GM12878 (cell line): ENCODE results near the gene SARS2. TPM values are rescaled to one million over a fixed set of nuclear protein-coding genes. Genes with fewer than 3 reads are reported as not detected.

Source experiments
- ASH2L ChIP-seq: fragments of 300-600, 200-600 bp; sonication (generic); IDR thresholded peaks from 2 replicates; pipeline ENCODE4 v1.6.1; 2017; ENCODE audit warnings: low read depth, mild to moderate bottlenecking, borderline replicate concordance
- E2F8 ChIP-seq: fragments of 450-650 bp; IDR thresholded peaks from 2 replicates; pipeline ENCODE4 v1.6.1; 2018; ENCODE audit warnings: mild to moderate bottlenecking, low read depth, moderate library complexity; ENCODE audit not compliant: partially characterized antibody
- ESRRA ChIP-seq: IDR thresholded peaks from 2 replicates; pipeline ENCODE4 v1.6.1; 2012; ENCODE audit warnings: mild to moderate bottlenecking, low read length, improper control_type of control experiment
- IRF4 ChIP-seq: IDR thresholded peaks from 2 replicates; pipeline ENCODE4 v1.6.1; 2011; ENCODE audit warnings: low read depth, low read length
- MEF2A ChIP-seq: IDR thresholded peaks from 2 replicates; pipeline ENCODE4 v1.6.1; 2011; ENCODE audit warnings: low read depth, mild to moderate bottlenecking, low read length, moderate library complexity; ENCODE audit not compliant: insufficient read depth
- NBN ChIP-seq: fragments of 450-650 bp; IDR thresholded peaks from 2 replicates; pipeline ENCODE4 v1.6.1; 2016
- PKNOX1 ChIP-seq: fragments of 450-650 bp; IDR thresholded peaks from 2 replicates; pipeline ENCODE4 v1.6.1; 2016; ENCODE audit warnings: mild to moderate bottlenecking
- PML ChIP-seq: IDR thresholded peaks from 2 replicates; pipeline ENCODE4 v1.6.1; 2012; ENCODE audit warnings: low read length, inconsistent platforms
- POLR2A ChIP-seq: IDR thresholded peaks from 2 replicates; pipeline ENCODE4 v1.6.1; 2011; ENCODE audit warnings: low read depth, mild to moderate bottlenecking, low read length
- RFX5 ChIP-seq: IDR thresholded peaks from 2 replicates; pipeline ENCODE4 v1.6.1; 2011; ENCODE audit warnings: low read depth, low read length, improper control_type of control experiment
- SREBF1 ChIP-seq: IDR thresholded peaks from 2 replicates; pipeline ENCODE4 v1.6.1; 2012; ENCODE audit warnings: mild to moderate bottlenecking, low read length
- SUPT20H ChIP-seq: IDR thresholded peaks from 2 replicates; pipeline ENCODE4 v1.6.1; 2011; ENCODE audit warnings: low read depth, mild to moderate bottlenecking, low read length, moderate library complexity, borderline replicate concordance; ENCODE audit not compliant: control insufficient read depth
- ZNF622 ChIP-seq: fragments of 450-650 bp; IDR thresholded peaks from 2 replicates; pipeline ENCODE4 v1.6.1; 2017; ENCODE audit warnings: mild to moderate bottlenecking, inconsistent platforms
- ZSCAN29 ChIP-seq: fragments of 450-650 bp; IDR thresholded peaks from 2 replicates; pipeline ENCODE4 v1.6.1; 2017; ENCODE audit warnings: mild to moderate bottlenecking, moderate library complexity
- polyA plus RNA-seq, 11 experiments: library from polyadenylated mRNA; depleted of rRNA in 4 of 11; unstranded in 6 of 11; stranded (reverse) in 5 of 11; fragments of >200 nt; fragmentation: Nextera tagmentation in 4 of 11; fragmentation: Illumina TruSeq in 1 of 11; extraction: Ambion mirVana in 4 of 11; extraction: Trizol in 1 of 11; gene quantifications; 1 replicate in 1 of 11; 2 replicates in 10 of 11; pipeline versions ENCODE4 v1.2.1 to v1.2.3, GENCODE V29; 2011 to 2016; ENCODE audit warnings: inconsistent platforms in 2 of 11, missing spikeins in 2 of 11, low read depth in 1 of 11
- total RNA-seq, 4 experiments: library from RNA; depleted of rRNA in 3 of 4; stranded (reverse); fragments of >200 nt in 3 of 4; fragmentation: Illumina TruSeq in 1 of 4; extraction: Trizol in 1 of 4; gene quantifications; 2 replicates each; pipeline versions ENCODE4 v1.2.1 to v1.2.3, GENCODE V29; 2013 to 2021
- TF ChIP-seq, protein P1 (sequence below): IDR thresholded peaks from 2 replicates; pipeline ENCODE4 v1.6.1; 2012; ENCODE audit warnings: low read depth, low read length, improper control_type of control experiment
- TF ChIP-seq, protein P2 (sequence below): fragments of 450-650 bp; IDR thresholded peaks from 2 replicates; pipeline ENCODE4 v1.6.1; 2016; ENCODE audit warnings: mild to moderate bottlenecking
- TF ChIP-seq, protein P3 (sequence below): fragments of 450-650 bp; conservative IDR thresholded peaks from 2 replicates; pipeline ENCODE4 v1.6.1; 2017; ENCODE audit warnings: mild to moderate bottlenecking, moderate library complexity
- TF ChIP-seq, protein P4 (sequence below): fragments of 450-650 bp; IDR thresholded peaks from 2 replicates; pipeline ENCODE4 v1.6.1; 2017; ENCODE audit warnings: mild to moderate bottlenecking

Gene SARS2
- total and polyA plus RNA-seq, 10 of the 15 experiments (the other 5 are each of a cell fraction or from before 2014, with no cell fraction given) = 2.6 to 50.3 (median 27.5) TPM

DNA sequence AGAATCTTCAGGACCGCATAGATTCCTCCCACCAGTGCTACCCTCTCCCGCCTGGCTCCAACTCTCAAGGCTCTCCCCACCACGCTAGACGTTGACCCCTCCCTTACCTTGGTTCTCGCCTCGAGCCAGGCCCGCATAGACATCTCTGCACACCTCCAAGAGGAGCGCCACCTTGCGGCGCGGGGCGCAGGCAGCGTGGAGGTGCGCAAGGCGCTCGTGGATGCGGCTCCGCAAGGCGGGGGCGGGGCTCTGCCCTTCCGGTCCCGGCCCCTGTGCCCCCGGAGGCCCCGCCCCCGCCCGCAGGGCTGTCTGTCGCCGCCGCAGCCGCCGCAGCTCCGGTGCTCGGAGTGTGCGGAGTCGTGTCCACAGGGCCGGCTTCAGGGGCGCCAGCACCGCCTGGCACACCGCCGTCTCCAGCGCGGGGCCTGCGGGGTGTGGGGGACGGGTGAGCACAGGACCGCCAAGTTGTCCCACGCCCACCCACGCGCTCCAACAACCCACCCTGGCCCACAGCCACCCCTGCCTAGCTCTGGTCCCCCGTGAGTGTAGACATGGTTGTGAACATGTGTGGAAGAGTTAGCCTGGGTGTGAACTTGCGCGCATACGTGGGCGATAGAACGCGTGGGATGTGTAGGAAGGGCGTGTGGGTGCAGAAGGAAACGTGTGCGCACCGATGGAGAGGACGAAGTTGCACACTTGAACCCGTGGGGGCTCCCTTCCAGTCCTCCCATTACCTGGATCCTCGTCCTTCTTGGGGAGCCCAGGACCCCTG is 60.5 kb downstream of the SARS2 start (continued):
- TF ChIP-seq, protein P1, sequence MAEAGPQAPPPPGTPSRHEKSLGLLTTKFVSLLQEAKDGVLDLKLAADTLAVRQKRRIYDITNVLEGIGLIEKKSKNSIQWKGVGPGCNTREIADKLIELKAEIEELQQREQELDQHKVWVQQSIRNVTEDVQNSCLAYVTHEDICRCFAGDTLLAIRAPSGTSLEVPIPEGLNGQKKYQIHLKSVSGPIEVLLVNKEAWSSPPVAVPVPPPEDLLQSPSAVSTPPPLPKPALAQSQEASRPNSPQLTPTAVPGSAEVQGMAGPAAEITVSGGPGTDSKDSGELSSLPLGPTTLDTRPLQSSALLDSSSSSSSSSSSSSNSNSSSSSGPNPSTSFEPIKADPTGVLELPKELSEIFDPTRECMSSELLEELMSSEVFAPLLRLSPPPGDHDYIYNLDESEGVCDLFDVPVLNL = no peak
- TF ChIP-seq SUPT20H (no peak), E2F8 (no peak), RFX5 (no peak), IRF4 (no peak), POLR2A (peak; percentile 46), ZSCAN29 (peak; percentile 100), PKNOX1 (no peak), ZNF622 (no peak), NBN (peak; percentile 66; the same call in 1 of the 2 replicates), SREBF1 (no peak), ESRRA (no peak), ASH2L (no peak), PML (no peak), MEF2A (0 out of 2 replicates have a peak, but pooled peaks have one; percentile 27)
- TF ChIP-seq, protein P2, sequence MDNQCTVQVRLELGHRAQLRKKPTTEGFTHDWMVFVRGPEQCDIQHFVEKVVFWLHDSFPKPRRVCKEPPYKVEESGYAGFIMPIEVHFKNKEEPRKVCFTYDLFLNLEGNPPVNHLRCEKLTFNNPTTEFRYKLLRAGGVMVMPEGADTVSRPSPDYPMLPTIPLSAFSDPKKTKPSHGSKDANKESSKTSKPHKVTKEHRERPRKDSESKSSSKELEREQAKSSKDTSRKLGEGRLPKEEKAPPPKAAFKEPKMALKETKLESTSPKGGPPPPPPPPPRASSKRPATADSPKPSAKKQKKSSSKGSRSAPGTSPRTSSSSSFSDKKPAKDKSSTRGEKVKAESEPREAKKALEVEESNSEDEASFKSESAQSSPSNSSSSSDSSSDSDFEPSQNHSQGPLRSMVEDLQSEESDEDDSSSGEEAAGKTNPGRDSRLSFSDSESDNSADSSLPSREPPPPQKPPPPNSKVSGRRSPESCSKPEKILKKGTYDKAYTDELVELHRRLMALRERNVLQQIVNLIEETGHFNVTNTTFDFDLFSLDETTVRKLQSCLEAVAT = no peak; the same call in 1 of the 2 replicates
- TF ChIP-seq, protein P3, sequence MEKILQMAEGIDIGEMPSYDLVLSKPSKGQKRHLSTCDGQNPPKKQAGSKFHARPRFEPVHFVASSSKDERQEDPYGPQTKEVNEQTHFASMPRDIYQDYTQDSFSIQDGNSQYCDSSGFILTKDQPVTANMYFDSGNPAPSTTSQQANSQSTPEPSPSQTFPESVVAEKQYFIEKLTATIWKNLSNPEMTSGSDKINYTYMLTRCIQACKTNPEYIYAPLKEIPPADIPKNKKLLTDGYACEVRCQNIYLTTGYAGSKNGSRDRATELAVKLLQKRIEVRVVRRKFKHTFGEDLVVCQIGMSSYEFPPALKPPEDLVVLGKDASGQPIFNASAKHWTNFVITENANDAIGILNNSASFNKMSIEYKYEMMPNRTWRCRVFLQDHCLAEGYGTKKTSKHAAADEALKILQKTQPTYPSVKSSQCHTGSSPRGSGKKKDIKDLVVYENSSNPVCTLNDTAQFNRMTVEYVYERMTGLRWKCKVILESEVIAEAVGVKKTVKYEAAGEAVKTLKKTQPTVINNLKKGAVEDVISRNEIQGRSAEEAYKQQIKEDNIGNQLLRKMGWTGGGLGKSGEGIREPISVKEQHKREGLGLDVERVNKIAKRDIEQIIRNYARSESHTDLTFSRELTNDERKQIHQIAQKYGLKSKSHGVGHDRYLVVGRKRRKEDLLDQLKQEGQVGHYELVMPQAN = peak; percentile 55; the same call in 1 of the 2 replicates
- TF ChIP-seq, protein P4, sequence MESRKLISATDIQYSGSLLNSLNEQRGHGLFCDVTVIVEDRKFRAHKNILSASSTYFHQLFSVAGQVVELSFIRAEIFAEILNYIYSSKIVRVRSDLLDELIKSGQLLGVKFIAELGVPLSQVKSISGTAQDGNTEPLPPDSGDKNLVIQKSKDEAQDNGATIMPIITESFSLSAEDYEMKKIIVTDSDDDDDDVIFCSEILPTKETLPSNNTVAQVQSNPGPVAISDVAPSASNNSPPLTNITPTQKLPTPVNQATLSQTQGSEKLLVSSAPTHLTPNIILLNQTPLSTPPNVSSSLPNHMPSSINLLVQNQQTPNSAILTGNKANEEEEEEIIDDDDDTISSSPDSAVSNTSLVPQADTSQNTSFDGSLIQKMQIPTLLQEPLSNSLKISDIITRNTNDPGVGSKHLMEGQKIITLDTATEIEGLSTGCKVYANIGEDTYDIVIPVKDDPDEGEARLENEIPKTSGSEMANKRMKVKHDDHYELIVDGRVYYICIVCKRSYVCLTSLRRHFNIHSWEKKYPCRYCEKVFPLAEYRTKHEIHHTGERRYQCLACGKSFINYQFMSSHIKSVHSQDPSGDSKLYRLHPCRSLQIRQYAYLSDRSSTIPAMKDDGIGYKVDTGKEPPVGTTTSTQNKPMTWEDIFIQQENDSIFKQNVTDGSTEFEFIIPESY = no peak
